GM18951 (cell line): ENCODE results near the gene NYAP1.
"Not testable (repeated sequence)": the region's sequence is repeated elsewhere in the genome, so short reads cannot be mapped to it uniquely, and the experiment has no call there.

Experiments used
- POLR2A ChIP-seq: IDR thresholded peaks from 4 replicates; pipeline ENCODE4 v1.6.1; 2011; ENCODE audit warnings: mild to moderate bottlenecking; ENCODE audit not compliant: insufficient read length, insufficient read depth; ENCODE audit errors: extremely low read depth
- in situ Hi-C: fragments of 300-500 bp; cut with MboI; formaldehyde crosslinking; loops from one replicate; pipeline ENCODE4 v1.12.0; 2022; ENCODE audit warnings: low sequenced_read_pairs, mixed read lengths, inconsistent platforms; ENCODE audit not compliant: unreplicated experiment

NYAP1 gene

GRCh38 chr7:100519580-100519979, 35.9 kb downstream of the NYAP1 start:
- in situ Hi-C loops, result no loop called here
- no peak for TF ChIP-seq POLR2A

GRCh38 chr7:100520138-100520537, 36.4 kb downstream of the NYAP1 start:
- in situ Hi-C loops, result no loop called here
- no peak for TF ChIP-seq POLR2A

DNA sequence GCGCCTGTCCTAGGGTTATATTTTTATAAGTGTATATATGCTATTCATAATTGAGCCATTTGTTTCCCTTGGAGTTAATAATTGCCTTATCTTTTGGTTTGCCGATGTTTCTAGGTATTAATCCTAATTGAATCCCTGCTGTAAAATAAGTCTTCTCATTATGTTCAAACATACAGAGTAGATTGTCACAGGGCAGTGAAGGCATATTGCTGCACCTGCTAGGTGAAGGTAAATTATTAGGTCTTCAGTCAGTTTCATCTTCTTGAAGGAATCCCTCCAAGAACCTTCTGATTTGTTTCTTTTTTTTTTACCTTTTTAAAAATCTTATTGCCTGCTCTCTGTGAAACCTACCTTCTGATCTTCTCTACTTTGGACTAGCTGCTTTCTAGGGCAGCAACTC, 37.3 kb downstream of the NYAP1 start:
- no peak for TF ChIP-seq POLR2A
- in situ Hi-C loops, result no loop called here

- in situ Hi-C loops, result not testable (repeated sequence)
Observed at GRCh38 chr7:100521909-100522593, 38.3 kb downstream of the NYAP1 start.

GRCh38 chr7:100523192-100523591, 39.5 kb downstream of the NYAP1 start:
- in situ Hi-C loops, result not testable (repeated sequence)

GRCh38 chr7:100528108-100528866, 44.6 kb downstream of the NYAP1 start:
- in situ Hi-C loops, result not testable (repeated sequence)

DNA sequence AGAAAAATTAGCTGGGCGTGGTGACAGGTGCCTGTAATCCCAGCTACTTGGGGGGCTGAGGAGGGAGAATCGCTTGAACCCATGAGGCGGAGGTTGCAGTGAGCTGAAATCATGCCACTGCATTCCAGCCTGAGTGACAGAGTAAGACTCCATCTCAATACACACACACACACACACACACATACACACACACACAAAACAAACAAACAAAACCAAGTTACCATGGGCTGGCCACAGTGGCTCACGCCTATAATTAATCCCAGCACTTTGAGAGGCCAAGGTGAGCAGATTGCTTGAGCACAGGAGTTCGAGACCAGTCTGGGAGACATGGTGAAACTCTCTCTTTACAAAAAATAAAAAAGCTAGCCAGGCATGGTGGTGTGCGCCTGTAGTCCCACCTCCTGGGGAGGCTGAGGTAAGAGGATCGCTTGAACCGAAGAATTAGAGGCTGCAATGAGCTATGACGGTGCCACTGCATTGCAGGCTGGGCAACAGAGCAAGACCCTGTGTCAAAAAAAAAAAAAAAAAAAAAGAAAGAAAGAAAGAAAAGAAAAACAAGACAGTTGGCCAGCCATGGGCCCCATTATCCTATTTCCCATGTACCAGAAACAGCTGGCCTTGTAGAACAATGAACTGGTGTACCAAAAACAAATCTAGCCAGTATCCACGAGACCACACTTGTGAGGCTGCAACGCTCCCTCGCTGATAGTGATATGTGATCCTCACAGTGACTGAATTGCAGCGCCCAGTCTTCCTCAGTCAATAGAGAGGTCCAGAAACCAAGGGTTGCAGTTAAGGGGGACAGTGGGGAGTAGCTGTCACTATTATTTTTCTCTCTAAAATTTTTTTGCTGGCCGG, 48.7 kb downstream of the NYAP1 start:
- TF ChIP-seq POLR2A, result no peak
- in situ Hi-C loops, result no loop called here

DNA sequence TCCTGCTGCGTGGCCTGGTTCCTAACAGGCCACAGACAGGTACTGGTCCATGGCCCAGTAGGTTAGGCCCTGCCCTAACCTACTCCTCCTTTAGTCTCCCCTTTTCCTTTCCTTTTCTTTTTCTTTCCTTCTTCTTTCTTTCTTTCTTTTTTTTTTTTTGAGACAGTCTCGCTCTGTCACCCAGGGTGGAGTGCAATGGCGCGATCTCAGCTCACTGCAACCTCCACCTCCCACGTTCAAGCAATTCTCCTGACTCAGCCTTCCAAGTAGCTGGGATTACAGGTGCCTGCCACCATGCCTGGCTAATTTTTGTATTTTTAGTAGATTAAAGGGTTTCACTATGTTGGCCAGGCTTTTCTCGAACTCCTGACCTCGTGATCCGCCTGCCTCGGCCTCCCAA, 52.3 kb downstream of the NYAP1 start:
- in situ Hi-C loops, result not testable (repeated sequence)

- in situ Hi-C loops, result not testable (repeated sequence)
Observed at GRCh38 chr7:100536695-100537094, 53.0 kb downstream of the NYAP1 start.

GRCh38 chr7:100538348-100538653, 54.6 kb downstream of the NYAP1 start:
- TF ChIP-seq POLR2A, result no peak
- in situ Hi-C loops, result no loop called here

GRCh38 chr7:100538654-100539435, 55.1 kb downstream of the NYAP1 start, which contains the start of gene AGFG2:
AGFG2 (plus strand) TSS chr7:100539203; CDS start chr7:100539347, 144 bp downstream.
- TF ChIP-seq POLR2A, result peak; percentile 79
- in situ Hi-C loops, result no loop called here

- in situ Hi-C loops, result no loop called here
- TF ChIP-seq POLR2A, result no peak
Observed at GRCh38 chr7:100539436-100540006, 55.8 kb downstream of the NYAP1 start.

- TF ChIP-seq POLR2A, result no peak
- in situ Hi-C loops, result no loop called here
Observed at GRCh38 chr7:100540073-100540723, 56.5 kb downstream of the NYAP1 start.

DNA sequence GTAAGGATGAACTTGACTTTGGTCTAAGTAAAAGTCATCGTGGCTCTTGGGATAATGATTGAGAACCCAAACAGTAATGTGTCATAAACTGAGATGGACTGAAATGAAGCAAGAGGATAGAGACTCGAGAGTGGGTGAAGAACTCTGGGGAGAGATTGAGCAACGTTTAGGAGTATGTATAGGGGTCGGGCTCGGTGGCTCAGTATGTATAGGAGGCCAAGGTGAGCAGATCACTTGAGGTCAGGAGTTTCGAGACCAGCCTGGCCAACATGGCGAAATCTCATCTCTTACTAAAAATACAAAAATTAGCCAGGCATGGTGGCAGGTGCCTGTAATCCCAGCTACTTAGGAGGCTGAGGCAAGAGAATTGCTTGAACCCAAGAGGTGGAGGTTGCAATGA, 57.6 kb downstream of the NYAP1 start:
- in situ Hi-C loops, result not testable (repeated sequence)
